Measurements from ENCODE around the gene FARS2.
A peak's percentile ranks its signal among the peaks of the same experiment; 100 is the strongest.

Gene FARS2

GRCh38 chr6:5511954-5512353 is 250.6 kb downstream of the FARS2 start (continued):
- TF ChIP-seq CTCF (tag by site-specific recombination; IDR thresholded peaks at IDR 0.05): no peak
- no peak for TF ChIP-seq ZXDB (tag by site-specific recombination; IDR thresholded peaks at IDR 0.05)

GRCh38 chr6:5512422-5512821 is 251.1 kb downstream of the FARS2 start:
- H3K4me1 ChIP-seq (ENCODE audit: control insufficient read depth, insufficient read depth, low read length): peaks cover 6% of the 10 kb centered on the region; the same call in 1 of the 2 replicates
- ChIA-PET CTCF (no interaction called here), POLR2A (no interaction called here)
- H3K36me3 ChIP-seq (ENCODE audit: control insufficient read depth in 2 of 2, insufficient read depth in 1 of 2, low read length in 2 of 2): no peaks in the 10 kb centered on the region
- no peak overlapping the region for H3K4me3 ChIP-seq (ENCODE audit: low read depth, low read length)
- TF ChIP-seq, protein P1, sequence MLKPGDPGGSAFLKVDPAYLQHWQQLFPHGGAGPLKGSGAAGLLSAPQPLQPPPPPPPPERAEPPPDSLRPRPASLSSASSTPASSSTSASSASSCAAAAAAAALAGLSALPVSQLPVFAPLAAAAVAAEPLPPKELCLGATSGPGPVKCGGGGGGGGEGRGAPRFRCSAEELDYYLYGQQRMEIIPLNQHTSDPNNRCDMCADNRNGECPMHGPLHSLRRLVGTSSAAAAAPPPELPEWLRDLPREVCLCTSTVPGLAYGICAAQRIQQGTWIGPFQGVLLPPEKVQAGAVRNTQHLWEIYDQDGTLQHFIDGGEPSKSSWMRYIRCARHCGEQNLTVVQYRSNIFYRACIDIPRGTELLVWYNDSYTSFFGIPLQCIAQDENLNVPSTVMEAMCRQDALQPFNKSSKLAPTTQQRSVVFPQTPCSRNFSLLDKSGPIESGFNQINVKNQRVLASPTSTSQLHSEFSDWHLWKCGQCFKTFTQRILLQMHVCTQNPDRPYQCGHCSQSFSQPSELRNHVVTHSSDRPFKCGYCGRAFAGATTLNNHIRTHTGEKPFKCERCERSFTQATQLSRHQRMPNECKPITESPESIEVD (tag by site-specific recombination; IDR thresholded peaks at IDR 0.05): no peak
- TF ChIP-seq ZNF544 (tag by site-specific recombination; IDR thresholded peaks at IDR 0.05) (no peak), ZNF791 (tag by site-specific recombination; IDR thresholded peaks at IDR 0.05) (no peak), GLI4 (tag by site-specific recombination; IDR thresholded peaks at IDR 0.05) (no peak), ZNF629 (tag by site-specific recombination; IDR thresholded peaks at IDR 0.05) (no peak)
- H3K9me3 ChIP-seq (ENCODE audit: control insufficient read depth, insufficient read depth, low read depth, low read length): no peaks in the 10 kb centered on the region
- no peak overlapping the region for H3K27ac ChIP-seq (ENCODE audit: extremely low read depth, low read depth, low read length)

GRCh38 chr6:5513408-5513807 is 252.1 kb downstream of the FARS2 start:
- no peaks in the 10 kb centered on the region for H3K9me3 ChIP-seq (ENCODE audit: control insufficient read depth, insufficient read depth, low read depth, low read length)
- ChIA-PET POLR2A (no interaction called here), CTCF (no interaction called here)
- H3K4me1 ChIP-seq (ENCODE audit: control insufficient read depth, insufficient read depth, low read length): peaks cover 6% of the 10 kb centered on the region; the same call in 1 of the 2 replicates
- TF ChIP-seq ZNF692 (tag by site-specific recombination; IDR thresholded peaks at IDR 0.05): no peak
- TF ChIP-seq ZNF221 (tag by site-specific recombination; IDR thresholded peaks at IDR 0.05; ENCODE audit: borderline replicate concordance): no peak
- peak; percentile 38; the same call in 1 of the 2 replicates for TF ChIP-seq PRDM10 (tag by site-specific recombination; IDR thresholded peaks at IDR 0.05)
- no peak for TF ChIP-seq ZNF596 (tag by site-specific recombination; IDR thresholded peaks at IDR 0.05)
- no peak overlapping the region for H3K27ac ChIP-seq (ENCODE audit: extremely low read depth, low read depth, low read length)
- no peak overlapping the region for H3K4me3 ChIP-seq (ENCODE audit: low read depth, low read length)
- H3K36me3 ChIP-seq (ENCODE audit: control insufficient read depth in 2 of 2, insufficient read depth in 1 of 2, low read length in 2 of 2): no peaks in the 10 kb centered on the region

DNA sequence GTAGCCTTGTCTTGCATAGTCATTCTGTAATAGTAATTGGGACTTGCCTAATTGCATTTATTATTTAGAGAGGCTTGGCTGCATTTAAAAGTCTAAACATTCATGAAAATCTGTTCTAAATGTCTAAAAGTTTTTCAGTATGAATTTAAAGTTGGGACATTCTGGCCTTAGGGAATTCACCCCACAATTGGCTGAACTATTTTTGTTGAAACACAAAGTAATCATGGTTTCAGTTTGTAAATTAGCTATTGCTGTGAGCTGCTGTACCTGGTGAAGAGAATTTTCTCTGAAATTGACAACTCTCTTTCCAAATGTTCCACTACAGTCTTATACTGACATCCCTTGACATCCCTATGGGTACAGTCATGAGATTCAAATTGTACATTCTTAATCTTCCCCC is 253.0 kb downstream of the FARS2 start:
- POLR2A ChIA-PET: no interaction called here
- CTCF ChIA-PET: no interaction called here
- no peak overlapping the region for H3K4me3 ChIP-seq (ENCODE audit: low read depth, low read length)
- H3K27ac ChIP-seq (ENCODE audit: extremely low read depth, low read depth, low read length): no peak overlapping the region
- no peaks in the 10 kb centered on the region for H3K36me3 ChIP-seq (ENCODE audit: control insufficient read depth in 2 of 2, insufficient read depth in 1 of 2, low read length in 2 of 2)
- H3K9me3 ChIP-seq (ENCODE audit: control insufficient read depth, insufficient read depth, low read depth, low read length): no peaks in the 10 kb centered on the region
- no peak for TF ChIP-seq ZNF670 (tag by site-specific recombination; IDR thresholded peaks at IDR 0.05; ENCODE audit: low read depth)
- H3K4me1 ChIP-seq (ENCODE audit: control insufficient read depth, insufficient read depth, low read length): peaks cover 6% of the 10 kb centered on the region; the same call in 1 of the 2 replicates
